Measurements from ENCODE around the gene DNAJC5G.
"Not testable (repeated sequence)": the region's sequence is repeated elsewhere in the genome, so short reads cannot be mapped to it uniquely, and the experiment has no call there.

DNAJC5G gene

DNA sequence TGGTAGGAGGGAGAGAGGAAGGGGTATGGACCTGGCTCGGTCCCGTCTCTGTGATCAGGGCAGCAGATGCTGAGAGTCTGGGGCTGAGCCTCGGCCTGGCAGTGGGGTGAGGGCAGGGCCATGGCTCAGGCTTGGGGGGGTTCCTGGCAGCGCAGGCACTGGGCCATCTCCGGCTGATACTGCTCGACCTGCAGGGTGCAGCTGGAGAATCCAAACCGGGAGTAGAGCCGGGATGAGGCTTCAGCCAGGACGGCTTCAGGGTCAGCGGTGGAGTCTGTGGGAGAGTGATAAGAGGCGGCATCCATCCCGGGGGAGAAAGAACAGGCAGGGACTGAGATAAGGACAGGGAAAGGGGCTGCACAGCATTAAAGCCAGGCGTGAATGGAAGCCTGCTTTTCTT is 20.0 kb upstream of the DNAJC5G start:
- no peak for DNase-seq

DNA sequence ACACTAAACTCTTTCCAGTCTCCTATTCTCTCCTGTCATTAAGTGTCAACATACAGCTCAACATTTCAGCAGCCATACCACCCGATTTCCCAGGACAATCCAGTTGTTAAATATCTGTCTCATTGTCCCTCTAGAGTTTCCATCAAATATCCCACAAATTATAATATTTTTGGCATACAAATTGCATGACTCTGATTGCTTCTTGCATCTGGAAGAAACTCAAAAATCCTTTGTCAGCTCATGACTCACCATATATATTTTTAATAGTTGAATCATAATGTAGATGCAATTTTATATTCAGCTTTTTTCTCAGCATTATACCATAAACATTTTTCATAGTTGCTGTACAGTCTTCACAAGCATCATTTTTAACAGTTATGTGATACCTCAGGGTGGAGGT is 19.6 kb upstream of the DNAJC5G start:
- no peak for DNase-seq

- DNase-seq = no peak
Observed at GRCh38 chr2:27256855-27257454, 18.3 kb upstream of the DNAJC5G start.

DNA sequence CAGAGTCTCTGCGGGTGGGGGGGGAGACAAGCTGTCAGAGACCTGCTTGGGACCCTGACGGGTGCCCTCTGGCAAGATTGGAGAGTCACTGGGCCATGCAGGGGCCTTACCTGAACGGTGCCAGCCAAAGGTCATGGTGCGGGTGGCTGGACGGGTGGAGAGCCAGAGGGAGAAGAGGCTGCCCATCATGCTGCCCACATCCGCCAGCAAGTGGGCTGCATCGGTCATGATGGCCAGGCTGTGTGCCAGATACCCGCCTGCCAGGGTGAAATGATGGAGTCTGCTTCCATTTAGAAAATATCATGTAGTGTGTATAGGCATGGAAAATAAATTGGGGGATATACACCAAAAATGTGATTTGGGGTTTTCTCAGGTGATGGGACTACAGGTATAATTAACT is 17.2 kb upstream of the DNAJC5G start:
- DNase-seq = no peak

GRCh38 chr2:27261241-27261925 is 13.8 kb upstream of the DNAJC5G start:
- no peak for DNase-seq

DNA sequence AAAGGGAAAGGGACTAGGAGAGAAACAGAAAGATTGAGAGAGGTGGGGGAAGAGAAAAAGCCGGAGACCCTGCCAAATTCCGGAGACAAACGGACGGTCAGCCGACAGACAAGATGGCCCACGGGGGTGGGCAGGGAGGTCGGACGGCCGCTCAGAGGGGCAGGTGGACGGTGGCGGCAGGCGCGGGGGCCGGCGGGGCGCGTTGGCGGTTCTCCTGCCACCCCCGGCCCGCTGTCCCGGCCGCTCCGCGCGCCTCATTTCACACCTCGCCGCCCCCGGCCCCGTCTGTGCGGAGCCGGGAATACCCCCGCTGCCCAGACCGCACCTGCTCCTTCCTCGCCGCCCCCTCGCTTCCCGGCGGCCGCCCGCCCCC is 13.3 kb upstream of the DNAJC5G start:
- no peak for DNase-seq

GRCh38 chr2:27262379-27263286 is 12.6 kb upstream of the DNAJC5G start, which contains the start of gene SLC30A3:
Gene SLC30A3 (minus strand): TSS chr2:27263047. CDS start chr2:27262906, 141 bp downstream.
- DNase-seq = peak; percentile 53

DNA sequence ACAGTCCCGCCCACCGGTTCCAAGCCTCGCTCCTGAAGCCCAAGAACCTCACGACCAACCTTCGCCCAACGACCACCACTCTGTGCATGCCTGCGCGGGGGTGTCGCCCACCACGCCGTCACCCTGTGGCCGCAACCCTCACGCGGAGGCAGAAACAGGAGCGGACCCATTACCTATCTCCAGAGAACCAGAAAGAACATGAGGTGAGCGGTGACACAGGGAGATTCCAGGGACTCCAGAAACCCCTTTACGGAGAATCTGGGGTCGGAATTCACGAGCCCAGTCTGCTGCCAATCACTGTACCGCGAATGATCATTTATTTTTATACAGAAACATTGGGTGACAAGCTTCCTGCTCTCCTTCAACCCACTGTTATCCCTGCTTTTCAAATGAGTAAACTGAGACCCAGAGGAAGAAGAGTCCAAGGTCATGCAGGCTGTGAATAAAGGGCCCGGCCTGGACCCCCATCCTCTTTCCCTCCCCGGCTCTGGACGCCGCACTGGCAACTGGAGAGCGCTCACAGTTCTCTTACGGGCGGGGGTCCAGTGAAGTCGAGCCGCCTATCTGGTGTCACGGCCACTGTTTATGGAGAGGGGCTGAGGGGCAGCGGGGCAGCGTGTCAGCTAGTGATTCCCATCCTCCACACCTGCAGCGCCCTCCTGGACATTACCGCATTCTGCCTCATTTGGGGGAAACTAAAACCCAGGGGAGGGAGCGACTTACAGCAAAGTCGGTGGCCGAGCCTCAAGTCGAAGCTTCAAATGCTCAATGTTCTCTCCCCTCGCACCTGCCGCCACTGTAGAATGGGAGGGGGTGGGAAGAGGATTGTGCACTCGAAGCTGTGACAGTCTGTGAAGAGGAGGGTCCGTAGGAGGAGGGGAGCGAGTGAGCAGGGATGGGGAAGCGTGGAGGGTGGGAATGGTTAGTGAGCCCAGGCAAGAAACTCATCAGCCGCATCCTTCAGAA is 11.7 kb upstream of the DNAJC5G start:
- no peak for DNase-seq

DNA sequence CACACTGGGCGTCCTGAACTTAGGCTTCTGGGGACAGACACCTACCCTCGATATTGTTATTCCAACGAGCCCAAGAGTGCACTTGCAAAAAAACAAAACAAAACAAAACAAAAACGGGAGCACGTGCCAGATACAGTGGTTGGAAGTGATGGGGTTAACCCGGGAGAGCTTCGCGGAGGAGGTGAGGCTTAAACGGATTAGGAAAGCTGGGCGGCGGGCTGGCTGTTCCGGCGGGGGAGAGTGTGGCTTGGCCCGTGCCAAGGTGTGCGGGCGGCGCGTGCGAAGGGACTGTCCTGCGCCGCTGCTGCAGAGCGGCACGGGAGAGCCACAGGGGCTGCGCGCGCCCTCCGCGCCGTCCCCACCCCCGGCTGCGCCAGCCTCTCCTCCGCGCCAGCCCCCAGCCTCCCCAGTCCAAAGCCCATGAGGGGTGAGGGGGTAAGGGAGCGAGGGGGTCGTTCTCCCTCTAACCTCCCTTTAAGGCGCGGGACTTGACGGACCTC is 10.9 kb upstream of the DNAJC5G start:
- DNase-seq = no peak

DNA sequence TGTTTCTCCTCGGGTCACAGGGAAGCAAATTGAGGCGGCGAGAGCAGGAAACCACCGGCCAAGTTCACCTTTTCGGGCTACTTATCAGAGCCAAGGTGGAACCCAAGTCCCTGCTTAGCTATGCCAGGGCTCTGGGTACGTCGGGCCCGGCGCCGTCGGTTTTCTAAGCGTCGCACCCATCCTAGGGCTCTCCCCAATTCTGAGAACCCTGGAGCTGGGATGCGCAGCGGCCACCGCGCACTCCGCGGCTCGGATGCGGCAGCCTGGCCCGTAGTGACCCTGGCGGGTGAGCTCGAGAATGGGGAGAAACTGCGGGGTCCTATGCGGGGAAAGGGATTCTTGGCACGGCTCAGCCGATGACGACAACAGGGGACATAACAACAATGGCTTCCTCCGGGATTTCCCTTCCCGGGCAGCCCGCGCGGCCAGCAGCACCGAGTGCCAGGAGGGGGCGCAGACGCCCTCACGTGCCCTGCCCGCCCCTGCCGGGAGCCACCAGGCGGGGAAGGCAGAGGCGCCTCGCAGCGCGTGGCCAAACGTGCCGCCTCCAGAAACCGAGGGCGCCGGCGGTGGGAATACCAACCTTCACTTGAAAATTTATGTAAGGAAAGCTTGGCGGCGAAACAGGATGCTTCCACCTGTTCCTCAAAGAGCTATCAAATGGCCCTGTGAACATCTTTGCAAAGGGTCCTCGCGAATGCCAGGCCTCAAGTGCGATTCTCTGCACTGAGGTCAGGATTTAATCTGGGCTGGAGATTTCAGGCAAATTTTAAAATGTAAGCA is 10.3 kb upstream of the DNAJC5G start:
- DNase-seq = peak; percentile 53

DNA sequence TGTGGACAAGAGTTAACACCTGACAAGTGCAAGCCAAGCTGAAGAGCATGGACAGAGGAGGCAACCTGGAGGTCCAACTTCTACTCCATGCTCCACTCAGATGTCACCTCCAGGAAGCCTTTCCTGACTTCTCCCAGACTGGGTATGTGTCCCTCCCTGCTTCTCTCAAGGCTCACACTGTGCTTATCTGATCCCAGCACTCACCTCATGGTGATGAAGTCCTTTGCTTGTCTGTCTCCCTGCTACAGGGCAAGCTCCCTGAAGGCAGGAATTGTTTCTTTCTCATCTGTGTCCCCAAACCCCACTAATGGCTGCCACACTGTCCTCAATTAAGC is 9.7 kb upstream of the DNAJC5G start:
- no peak for DNase-seq

- DNase-seq = not testable (repeated sequence)
Observed at GRCh38 chr2:27268296-27268695, 6.9 kb upstream of the DNAJC5G start.

DNA sequence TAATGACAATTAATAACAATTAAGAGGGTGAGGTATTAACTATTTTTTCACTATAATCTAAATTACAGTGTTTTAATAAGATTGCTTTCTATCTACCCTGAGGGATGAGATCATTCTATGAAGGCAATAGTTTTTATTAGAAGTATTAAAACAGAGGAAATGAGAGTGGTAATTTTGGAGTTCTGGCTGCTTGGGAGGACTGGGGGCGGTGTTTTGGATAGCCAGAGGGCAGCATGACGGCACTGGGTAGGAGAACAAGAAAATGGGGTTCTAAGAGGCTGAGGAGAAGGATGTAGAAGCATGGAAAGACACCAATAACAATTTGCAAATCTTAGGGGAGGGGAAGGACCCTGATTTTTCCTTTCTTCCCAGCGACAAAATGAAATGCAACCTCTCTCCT is 5.1 kb upstream of the DNAJC5G start:
- no peak for DNase-seq

DNA sequence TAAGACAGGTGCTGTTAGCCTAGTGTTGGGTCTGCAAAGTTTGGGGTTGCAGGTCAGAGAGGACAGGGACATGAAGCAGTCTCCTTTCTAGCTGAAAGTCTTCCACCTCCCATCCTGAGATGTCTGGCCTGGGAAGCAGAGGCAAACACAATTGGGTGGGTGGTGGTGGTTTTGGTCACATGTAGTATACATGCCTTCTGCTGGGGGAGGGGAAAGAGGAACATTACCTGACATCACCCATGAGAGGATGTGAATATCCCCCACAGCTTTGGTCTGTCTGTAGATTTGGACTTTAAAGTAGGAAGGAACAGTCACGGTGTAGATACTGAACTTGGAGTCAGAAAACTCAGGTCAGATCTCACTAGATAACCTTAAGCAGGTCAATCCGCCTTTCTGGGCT is 4.6 kb upstream of the DNAJC5G start:
- DNase-seq = no peak

- no peak for DNase-seq
Observed at GRCh38 chr2:27271631-27272340, 3.4 kb upstream of the DNAJC5G start.

- not testable (repeated sequence) for DNase-seq
Observed at GRCh38 chr2:27272537-27273522, 2.4 kb upstream of the DNAJC5G start.

GRCh38 chr2:27278010-27278409 is 2.8 kb downstream of the DNAJC5G start:
- DNase-seq = no peak

GRCh38 chr2:27280826-27281225 is 5.6 kb downstream of the DNAJC5G start:
- DNase-seq = no peak

DNA sequence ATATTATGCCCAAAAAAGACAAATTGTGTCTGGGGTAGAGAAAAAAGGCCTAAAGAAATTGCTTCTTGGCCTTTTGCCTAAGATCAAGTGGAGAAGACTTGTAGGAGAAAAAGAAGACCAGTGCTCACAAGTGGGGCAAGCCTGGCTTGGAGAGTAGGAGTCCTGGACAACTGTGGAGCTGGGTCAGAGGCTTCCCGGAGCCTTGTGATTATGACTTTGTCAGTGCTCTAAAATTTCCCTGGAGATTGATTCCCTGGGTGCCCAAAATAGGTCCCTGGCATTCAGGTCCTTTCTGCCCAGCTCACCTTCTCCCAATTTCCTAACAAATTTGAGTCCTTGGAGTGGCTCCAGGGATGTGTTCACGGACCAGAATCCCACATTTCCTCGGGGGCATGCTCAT is 6.2 kb downstream of the DNAJC5G start:
- no peak for DNase-seq

Data from activated CD4-positive, CD25-positive, alpha-beta regulatory T cell treated with anti-CD3 and anti-CD28 coated beads, Interleukin-2, amount 50 U/mL, for 72 hours (primary cell).